GM12878 (cell line): ENCODE results near the gene CASP8. TPM values are rescaled to one million over a fixed set of nuclear protein-coding genes. Genes with fewer than 3 reads are reported as not detected.

Source experiments
- ATAC-seq: fragments of 200-7000 bp; cut with Tn5 transposase; 3 replicates; pipeline ENCODE4 v1.9.1; 2020; ENCODE audit warnings: mild to moderate bottlenecking, moderate library complexity
- BruUV-seq: library from RNA; stranded (reverse); fragments of 400-500 nt; replicated peaks from 2 replicates; lab custom pipeline; 2021; lab: Mats Ljungman, UMichigan
- CTCF ChIA-PET: fragments of 300-600 bp; sonication (Branson Sonifier 250); formaldehyde crosslinking; extraction: SDS; loops from one replicate; lab custom pipeline; 2021; ENCODE audit warnings: inconsistent platforms; lab: Yijun Ruan, JAX
- POLR2A ChIA-PET: fragments of 350-600 bp; formaldehyde crosslinking; extraction: SDS; loops from one replicate; lab custom pipeline; 2021; ENCODE audit warnings: inconsistent platforms; lab: Charles Lee
- RAD21 ChIA-PET: fragments of 300-600 bp; sonication (Branson Sonifier 250); formaldehyde crosslinking; loops from one replicate; lab custom pipeline; 2023; ENCODE audit warnings: antibody characterized with exemption; ENCODE audit not compliant: unreplicated experiment; lab: Charles Lee
- SMC1A ChIA-PET: fragments of 300-600 bp; sonication (Branson Sonifier 250); formaldehyde crosslinking; loops from one replicate; lab custom pipeline; 2023; ENCODE audit not compliant: unreplicated experiment, uncharacterized antibody; lab: Charles Lee
- DNase-seq: peaks from one replicate; pipeline ENCODE4 v3.0.0-alpha.2; 2011; ENCODE audit warnings: low read depth, low spot score
- FAIRE-seq: peaks from 3 replicates; lab custom pipeline; 2011; peaks lifted over from hg19 to GRCh38; lab: Jason Lieb, UNC
- H2AFZ ChIP-seq: 2 replicates; pipeline ENCODE4 v1.6.0; 2011; ENCODE audit warnings: low read depth, low read length, control low read depth; ENCODE audit not compliant: control insufficient read depth
- H3K27ac ChIP-seq: 2 replicates; pipeline ENCODE4 v1.5.1; 2011; ENCODE audit warnings: control low read depth; ENCODE audit not compliant: control insufficient read depth, insufficient read depth
- H3K27me3 ChIP-seq, 2 experiments: replicated peaks in 1 of 2; 2 replicates each; pipeline versions ENCODE4 v1.6.0 to v1.6.1; 2011; ENCODE audit warnings: low read length in 1 of 2; ENCODE audit not compliant: control insufficient read depth in 2 of 2, insufficient read depth in 2 of 2
- H3K36me3 ChIP-seq, 2 experiments: 2 replicates each; pipeline ENCODE4 v1.5.1; 2011; ENCODE audit warnings: low read length in 1 of 2; ENCODE audit not compliant: control insufficient read depth in 2 of 2, insufficient read depth in 2 of 2
- H3K4me1 ChIP-seq: 2 replicates; pipeline ENCODE4 v1.6.1; 2011; ENCODE audit warnings: mild to moderate bottlenecking, low read length, moderate library complexity, mixed read lengths; ENCODE audit not compliant: control insufficient read depth, insufficient read depth
- H3K4me2 ChIP-seq: 2 replicates; pipeline ENCODE4 v1.6.0; 2011; ENCODE audit warnings: control low read depth; ENCODE audit not compliant: control insufficient read depth, insufficient read depth
- H3K4me3 ChIP-seq: fragments of 200-600 bp; sonication (generic); 2 replicates; pipeline ENCODE4 v1.5.1; 2016
- H3K79me2 ChIP-seq: 2 replicates; pipeline ENCODE4 v1.6.0; 2011; ENCODE audit warnings: low read length; ENCODE audit not compliant: control insufficient read depth, insufficient read depth
- H3K9ac ChIP-seq: 2 replicates; pipeline ENCODE4 v1.8.0; 2011; ENCODE audit warnings: low read length, control low read depth, mixed read lengths; ENCODE audit not compliant: control insufficient read depth, insufficient read depth
- H3K9me3 ChIP-seq: replicated peaks from 3 replicates; pipeline ENCODE4 v1.5.1; 2011; ENCODE audit warnings: mild to moderate bottlenecking, low read length; ENCODE audit not compliant: control insufficient read depth, insufficient read depth
- H4K20me1 ChIP-seq: 2 replicates; pipeline ENCODE4 v1.6.0; 2011; ENCODE audit not compliant: control insufficient read depth, insufficient read depth
- BMI1 ChIP-seq: fragments of 450-650 bp; IDR thresholded peaks from 2 replicates; pipeline ENCODE4 v1.6.1; 2016; ENCODE audit warnings: mild to moderate bottlenecking, moderate library complexity, borderline replicate concordance
- BRCA1 ChIP-seq: IDR thresholded peaks from 2 replicates; pipeline ENCODE4 v1.6.1; 2011; ENCODE audit warnings: low read depth, low read length, improper control_type of control experiment
- CBFB ChIP-seq: IDR thresholded peaks from 2 replicates; pipeline ENCODE4 v1.6.1; 2016; ENCODE audit warnings: antibody characterized with exemption, low read depth
- CHD1 ChIP-seq: IDR thresholded peaks from 2 replicates; pipeline ENCODE4 v1.6.1; 2012; ENCODE audit warnings: low read depth, low read length, improper control_type of control experiment
- CHD2 ChIP-seq: IDR thresholded peaks from 2 replicates; pipeline ENCODE4 v1.6.1; 2011; ENCODE audit warnings: low read depth, low read length, improper control_type of control experiment, borderline replicate concordance
- IRF4 ChIP-seq: IDR thresholded peaks from 2 replicates; pipeline ENCODE4 v1.6.1; 2011; ENCODE audit warnings: low read depth, low read length
- WGBS: methylation state at CpG from one replicate; pipeline ENCODE4 v1.1.6; 2016; ENCODE audit warnings: low lambda C conversion rate; ENCODE audit not compliant: insufficient replicate concordance, insufficient coverage; ENCODE audit errors: missing lambda C conversion rate; 5-methylcytosine and 5-hydroxymethylcytosine counted together
- in situ Hi-C: fragments of 300-500 bp; cut with MboI; formaldehyde crosslinking; loops from 9 replicates; pipeline ENCODE4 v1.14.3; 2018; ENCODE audit warnings: mixed read lengths
- intact Hi-C: fragments of 100-400 bp; cut with micrococcal nuclease; formaldehyde crosslinking; loops from one replicate; pipeline ENCODE4 v1.14.2; 2022; ENCODE audit not compliant: unreplicated experiment
- polyA plus RNA-seq, 11 experiments: library from polyadenylated mRNA; depleted of rRNA in 4 of 11; unstranded in 6 of 11; stranded (reverse) in 5 of 11; fragments of >200 nt; fragmentation: Nextera tagmentation in 4 of 11; fragmentation: Illumina TruSeq in 1 of 11; extraction: Ambion mirVana in 4 of 11; extraction: Trizol in 1 of 11; gene quantifications; 1 replicate in 1 of 11; 2 replicates in 10 of 11; pipeline versions ENCODE4 v1.2.1 to v1.2.3, GENCODE V29; 2011 to 2016; ENCODE audit warnings: inconsistent platforms in 2 of 11, missing spikeins in 2 of 11, low read depth in 1 of 11
- total RNA-seq, 4 experiments: library from RNA; depleted of rRNA in 3 of 4; stranded (reverse); fragments of >200 nt in 3 of 4; fragmentation: Illumina TruSeq in 1 of 4; extraction: Trizol in 1 of 4; gene quantifications; 2 replicates each; pipeline versions ENCODE4 v1.2.1 to v1.2.3, GENCODE V29; 2013 to 2021
- TF ChIP-seq, protein P1 (sequence below): fragments of 450-650 bp; IDR thresholded peaks from 2 replicates; pipeline ENCODE4 v1.6.1; 2018; ENCODE audit warnings: mild to moderate bottlenecking, low read depth, moderate library complexity; ENCODE audit not compliant: partially characterized antibody

The CASP8 gene
- total and polyA plus RNA-seq, 10 of the 15 experiments (the other 5 are each of a cell fraction or from before 2014, with no cell fraction given) = 18.6 to 54.1 (median 39.9) TPM

DNA sequence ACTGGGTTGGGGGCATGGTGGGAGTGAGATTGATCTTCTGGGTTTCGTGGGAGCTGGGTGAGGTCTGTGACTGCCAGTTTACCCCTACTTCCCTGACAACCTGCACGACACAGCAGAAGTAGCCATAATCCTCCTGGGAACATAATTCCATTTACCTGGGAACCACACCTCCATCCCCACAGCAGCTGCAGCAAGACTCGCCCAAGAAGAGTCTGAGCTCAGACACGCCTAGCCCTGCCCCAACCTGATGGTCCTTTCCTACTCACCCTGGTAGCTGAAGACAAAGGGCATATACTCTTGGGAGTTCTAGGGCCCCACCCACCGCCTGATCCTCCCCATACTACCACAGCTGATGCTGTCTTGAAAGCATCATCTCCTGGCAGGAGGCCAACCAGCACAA, 53.0 kb downstream of the CASP8 start (continued):
- TF ChIP-seq CHD1 = no peak
- no peak for TF ChIP-seq CBFB
- TF ChIP-seq, protein P1, sequence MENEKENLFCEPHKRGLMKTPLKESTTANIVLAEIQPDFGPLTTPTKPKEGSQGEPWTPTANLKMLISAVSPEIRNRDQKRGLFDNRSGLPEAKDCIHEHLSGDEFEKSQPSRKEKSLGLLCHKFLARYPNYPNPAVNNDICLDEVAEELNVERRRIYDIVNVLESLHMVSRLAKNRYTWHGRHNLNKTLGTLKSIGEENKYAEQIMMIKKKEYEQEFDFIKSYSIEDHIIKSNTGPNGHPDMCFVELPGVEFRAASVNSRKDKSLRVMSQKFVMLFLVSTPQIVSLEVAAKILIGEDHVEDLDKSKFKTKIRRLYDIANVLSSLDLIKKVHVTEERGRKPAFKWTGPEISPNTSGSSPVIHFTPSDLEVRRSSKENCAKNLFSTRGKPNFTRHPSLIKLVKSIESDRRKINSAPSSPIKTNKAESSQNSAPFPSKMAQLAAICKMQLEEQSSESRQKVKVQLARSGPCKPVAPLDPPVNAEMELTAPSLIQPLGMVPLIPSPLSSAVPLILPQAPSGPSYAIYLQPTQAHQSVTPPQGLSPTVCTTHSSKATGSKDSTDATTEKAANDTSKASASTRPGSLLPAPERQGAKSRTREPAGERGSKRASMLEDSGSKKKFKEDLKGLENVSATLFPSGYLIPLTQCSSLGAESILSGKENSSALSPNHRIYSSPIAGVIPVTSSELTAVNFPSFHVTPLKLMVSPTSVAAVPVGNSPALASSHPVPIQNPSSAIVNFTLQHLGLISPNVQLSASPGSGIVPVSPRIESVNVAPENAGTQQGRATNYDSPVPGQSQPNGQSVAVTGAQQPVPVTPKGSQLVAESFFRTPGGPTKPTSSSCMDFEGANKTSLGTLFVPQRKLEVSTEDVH = no peak
- no peak for TF ChIP-seq BMI1
- TF ChIP-seq BRCA1 = no peak
- TF ChIP-seq, all 136 proteins: peak for 0

DNA sequence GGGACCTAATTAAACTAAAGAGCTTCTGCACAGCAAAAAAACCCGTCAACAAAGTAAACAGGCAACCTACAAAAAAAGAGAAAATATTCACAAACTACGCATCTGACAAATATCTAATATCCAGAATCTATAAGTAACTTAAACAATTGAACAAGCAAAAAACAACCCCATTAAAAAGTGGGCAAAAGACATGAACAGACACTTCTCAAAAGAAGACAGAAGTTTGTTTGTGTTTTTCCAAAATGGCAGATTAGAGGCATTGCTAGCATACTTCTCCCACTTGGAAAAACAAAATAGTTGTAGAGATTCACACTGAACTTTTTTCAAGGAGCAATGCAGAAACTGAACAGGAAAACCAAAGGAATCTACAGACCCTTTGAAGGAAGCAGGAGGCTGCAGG, 59.2 kb downstream of the CASP8 start:
- no TSS peak for BruUV-seq
- CTCF ChIA-PET = interaction anchor here (0.6 kb wide), 1 partner anchor 20 kb away, joined by 3 read pairs; no protein-coding TSS in a partner anchor
- RAD21 ChIA-PET = no interaction called here

More for the DNA sequence above, 59.2 kb downstream of the CASP8 start:
- Histone ChIP-seq H3K36me3 (no peaks in the 10 kb centered on the region), H3K9ac (no peak overlapping the region), H3K27me3 (no peaks in the 10 kb centered on the region; a peak in 1 of 4 replicates), H4K20me1 (no peaks in the 10 kb centered on the region), H2AFZ (no peak overlapping the region), H3K4me2 (no peak overlapping the region), H3K27ac (no peak overlapping the region)
- ATAC-seq (no peak), DNase-seq (no peak)
- in situ Hi-C loops (no loop called here), intact Hi-C loops (no loop called here)
- POLR2A ChIA-PET = no interaction called here
- TF ChIP-seq IRF4 (no peak), CHD2 (no peak)
- TF ChIP-seq, all 136 proteins: peak for 0
- H3K9me3 ChIP-seq = no peaks in the 10 kb centered on the region; the same call in 2 of the 3 replicates
- SMC1A ChIA-PET = interaction anchor here (0.6 kb wide), 1 partner anchor 32 kb away, joined by 4 read pairs; no protein-coding TSS in a partner anchor
- FAIRE-seq = no peak
- no peaks in the 10 kb centered on the region for H3K4me1 ChIP-seq
- H3K79me2 ChIP-seq = no peaks in the 10 kb centered on the region
- H3K4me3 ChIP-seq = no peak overlapping the region
- WGBS = 15% methylated on average over 2 of the region's 2 CpGs
